GM23248 (cell line): ENCODE results near the gene SCN1B.

Experiments used
- EZH2 ChIP-seq: fragments of 200-600 bp; sonication (generic); IDR thresholded peaks from 2 replicates; pipeline ENCODE4 v1.6.1; 2018; ENCODE audit warnings: antibody characterized with exemption, mild to moderate bottlenecking; ENCODE audit not compliant: insufficient read depth, poor library complexity, severe bottlenecking
- EZH2phosphoT487 ChIP-seq: fragments of 200-600 bp; sonication (generic); IDR thresholded peaks from 2 replicates; pipeline ENCODE4 v1.6.1; 2018; ENCODE audit warnings: antibody characterized with exemption, moderate library complexity, mild to moderate bottlenecking, low read depth; ENCODE audit not compliant: insufficient read depth

GRCh38 chr19:35031072-35031881, 1.0 kb downstream of the SCN1B start:
- TF ChIP-seq EZH2: no peak
- no peak for TF ChIP-seq EZH2phosphoT487
